ENCODE measurements around the gene NAGLU. TPM values are rescaled to one million over a fixed set of nuclear protein-coding genes. Genes with fewer than 3 reads are reported as not detected.

Gene NAGLU
- total and polyA plus RNA-seq, 2 of the 13 experiments (the other 11 are each of a cell fraction or from before 2014, with no cell fraction given), result 28.2 to 40.1 TPM

- TF ChIP-seq FOXO4 (CRISPR knock-in tag; conservative IDR thresholded peaks at IDR 0.05) (no peak), ZNF572 (CRISPR knock-in tag; IDR thresholded peaks at IDR 0.05) (peak; percentile 69; the same call in 1 of the 2 replicates), GFI1 (CRISPR knock-in tag; IDR thresholded peaks at IDR 0.05; ENCODE audit: borderline replicate concordance) (no peak), ZMYM2 (CRISPR knock-in tag; IDR thresholded peaks at IDR 0.05) (peak; percentile 43; the same call in 1 of the 2 replicates), SMARCE1 (IDR thresholded peaks at IDR 0.05; ENCODE audit: borderline replicate concordance) (no peak), TFE3 (CRISPR knock-in tag; IDR thresholded peaks at IDR 0.05) (no peak), ZNF619 (CRISPR knock-in tag; IDR thresholded peaks at IDR 0.05) (no peak), RFXAP (CRISPR knock-in tag; IDR thresholded peaks at IDR 0.05; ENCODE audit: borderline replicate concordance) (no peak), ZNF33B (CRISPR knock-in tag; IDR thresholded peaks at IDR 0.05) (0 out of 2 replicates have a peak, but pooled peaks have one; percentile 4), PRPF4 (IDR thresholded peaks at IDR 0.05; ENCODE audit: low read depth, low read length, poor library complexity, severe bottlenecking) (peak; percentile 72), ZNF275 (CRISPR knock-in tag; IDR thresholded peaks at IDR 0.05; ENCODE audit: borderline replicate concordance) (no peak), ZNF510 (CRISPR knock-in tag; IDR thresholded peaks at IDR 0.05; ENCODE audit: low read depth) (no peak), ZBTB38 (CRISPR knock-in tag; IDR thresholded peaks at IDR 0.05) (peak; percentile 100), ZNF329 (CRISPR knock-in tag; IDR thresholded peaks at IDR 0.05; ENCODE audit: low read depth) (0 out of 2 replicates have a peak, but pooled peaks have one; percentile 59), ZNF343 (CRISPR knock-in tag; IDR thresholded peaks at IDR 0.05) (no peak), AHDC1 (CRISPR knock-in tag; IDR thresholded peaks at IDR 0.05; ENCODE audit: borderline replicate concordance) (0 out of 2 replicates have a peak, but pooled peaks have one; percentile 36)
- TF ChIP-seq, protein P1, sequence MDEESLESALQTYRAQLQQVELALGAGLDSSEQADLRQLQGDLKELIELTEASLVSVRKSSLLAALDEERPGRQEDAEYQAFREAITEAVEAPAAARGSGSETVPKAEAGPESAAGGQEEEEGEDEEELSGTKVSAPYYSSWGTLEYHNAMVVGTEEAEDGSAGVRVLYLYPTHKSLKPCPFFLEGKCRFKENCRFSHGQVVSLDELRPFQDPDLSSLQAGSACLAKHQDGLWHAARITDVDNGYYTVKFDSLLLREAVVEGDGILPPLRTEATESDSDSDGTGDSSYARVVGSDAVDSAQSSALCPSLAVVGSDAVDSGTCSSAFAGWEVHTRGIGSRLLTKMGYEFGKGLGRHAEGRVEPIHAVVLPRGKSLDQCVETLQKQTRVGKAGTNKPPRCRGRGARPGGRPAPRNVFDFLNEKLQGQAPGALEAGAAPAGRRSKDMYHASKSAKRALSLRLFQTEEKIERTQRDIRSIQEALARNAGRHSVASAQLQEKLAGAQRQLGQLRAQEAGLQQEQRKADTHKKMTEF (CRISPR knock-in tag; IDR thresholded peaks at IDR 0.05), result no peak
Measured at GRCh38 chr17:42566215-42566882, 30.3 kb downstream of the NAGLU start (continued).

Data from HepG2 (cell line).